SIG-M5 treated with dmso at 0.1 percent for 504 hours (cell line): Measurements from ENCODE around the gene RAD50.

Experiments used
- DNase-seq: peaks from one replicate; lab custom pipeline; 2025; ENCODE audit not compliant: unreplicated experiment; lab: John Stamatoyannopoulos, UW

RAD50 gene

GRCh38 chr5:132692632-132692967 lies 135.8 kb downstream of the RAD50 start:
- DNase-seq = no peak
